K562 (cell line): Measurements from ENCODE around the gene PTPRG. TPM values are rescaled to one million over a fixed set of nuclear protein-coding genes. Genes with fewer than 3 reads are reported as not detected.

ENCODE experiments used
- ATAC-seq: fragments of 200-7000 bp; cut with Tn5 transposase; 3 replicates; pipeline ENCODE4 v1.9.1; 2020; ENCODE audit warnings: moderate library complexity
- BruUV-seq: library from RNA; stranded (reverse); fragments of 400-500 nt; replicated peaks from 2 replicates; lab custom pipeline; 2021; lab: Mats Ljungman, UMichigan
- CTCF ChIA-PET: fragments of 300-600 bp; formaldehyde crosslinking; extraction: SDS; loops from one replicate; lab custom pipeline; 2021; ENCODE audit warnings: low intra/inter-chr PET ratio; lab: Yijun Ruan, JAX
- POLR2A ChIA-PET: fragments of 300-600, 350-650 bp; sonication (Branson Sonifier 250); formaldehyde crosslinking; extraction: SDS; loops from one replicate; lab custom pipeline; 2021; ENCODE audit warnings: antibody characterized with exemption, inconsistent platforms; lab: Yijun Ruan, JAX
- DNase-seq, 4 experiments: peaks; one replicate each; pipeline versions ENCODE4 v3.0.0 to v3.0.0-alpha.2; 2011 to 2018; ENCODE audit warnings: low spot score in 3 of 4, mixed read lengths in 3 of 4; ENCODE audit errors: extremely low read depth in 1 of 4
- FAIRE-seq: peaks from 2 replicates; lab custom pipeline; 2011; peaks lifted over from hg19 to GRCh38; lab: Jason Lieb, UNC
- H2AFZ ChIP-seq: 2 replicates; pipeline ENCODE4 v1.6.0; 2011; ENCODE audit warnings: low read depth, low read length, control low read depth, inconsistent platforms
- H3K27ac ChIP-seq: fragments of 200-600 bp; 3 replicates; pipeline ENCODE4 v1.8.0; 2011; ENCODE audit warnings: low read depth, mild to moderate bottlenecking, control low read depth, inconsistent platforms, low read length, moderate library complexity, mixed read lengths; ENCODE audit errors: extremely low read depth
- H3K27me3 ChIP-seq, 2 experiments: fragments of 300-600 bp in 1 of 2; 2 replicates in 1 of 2; 3 replicates in 1 of 2; pipeline versions ENCODE4 v1.6.0 to v1.8.0; 2011; ENCODE audit warnings: inconsistent platforms in 2 of 2, low read length in 2 of 2, mild to moderate bottlenecking in 1 of 2, mixed read lengths in 1 of 2, moderate library complexity in 1 of 2; ENCODE audit not compliant: control insufficient read depth in 2 of 2, insufficient read depth in 2 of 2
- H3K36me3 ChIP-seq: fragments of 300-600 bp; 3 replicates; pipeline ENCODE4 v1.8.0; 2011; ENCODE audit warnings: mild to moderate bottlenecking, low read length, inconsistent platforms; ENCODE audit not compliant: control insufficient read depth, insufficient read depth
- H3K4me1 ChIP-seq, 2 experiments: fragments of 200-600 bp in 1 of 2; replicated peaks in 1 of 2; 2 replicates in 1 of 2; 3 replicates in 1 of 2; pipeline versions ENCODE4 v1.5.1 to v1.8.0; 2011; ENCODE audit warnings: inconsistent platforms in 2 of 2, low read length in 2 of 2, mild to moderate bottlenecking in 1 of 2, mixed read lengths in 1 of 2, moderate library complexity in 1 of 2; ENCODE audit not compliant: control insufficient read depth in 2 of 2, insufficient read depth in 2 of 2
- H3K4me2 ChIP-seq: 2 replicates; pipeline ENCODE4 v1.6.1; 2011; ENCODE audit warnings: low read length, control low read depth, inconsistent platforms, mixed read lengths; ENCODE audit not compliant: insufficient read depth
- H3K4me3 ChIP-seq: fragments of 200-600 bp; sonication (generic), shearing (Covaris generic); 2 replicates; pipeline ENCODE4 v1.5.1; 2016; ENCODE audit warnings: control low read depth, inconsistent platforms
- H3K79me2 ChIP-seq: fragments of 200-600 bp; 3 replicates; pipeline ENCODE4 v1.8.0; 2011; ENCODE audit warnings: low read length, inconsistent platforms; ENCODE audit not compliant: control insufficient read depth, insufficient read depth
- H3K9ac ChIP-seq, 2 experiments: 2 replicates each; pipeline versions ENCODE4 v1.6.0 to v1.6.1; 2011; ENCODE audit warnings: low read depth in 2 of 2, low read length in 2 of 2, control low read depth in 1 of 2, inconsistent platforms in 1 of 2, mild to moderate bottlenecking in 1 of 2, mixed read lengths in 1 of 2; ENCODE audit not compliant: insufficient read depth in 1 of 2
- H3K9me1 ChIP-seq: one replicate; pipeline ENCODE4 v1.6.0; 2011; ENCODE audit warnings: inconsistent platforms, mild to moderate bottlenecking, low read length, moderate library complexity; ENCODE audit not compliant: control insufficient read depth, insufficient read depth
- H3K9me3 ChIP-seq: replicated peaks from 2 replicates; pipeline ENCODE4 v1.5.1; 2011; ENCODE audit warnings: low read depth, low read length, inconsistent platforms; ENCODE audit not compliant: control insufficient read depth, insufficient read depth
- H4K20me1 ChIP-seq: replicated peaks from 2 replicates; pipeline ENCODE4 v1.6.1; 2011; ENCODE audit warnings: low read length, inconsistent platforms, mixed read lengths; ENCODE audit not compliant: control insufficient read depth, insufficient read depth
- HMGN3 ChIP-seq: IDR thresholded peaks from 2 replicates; pipeline ENCODE4 v1.6.1; 2011; ENCODE audit warnings: borderline replicate concordance, low read depth, mild to moderate bottlenecking, mixed read lengths, low read length; ENCODE audit not compliant: insufficient read length; ENCODE audit errors: extremely low read depth
- IRF9 ChIP-seq: fragments of 450-650 bp; IDR thresholded peaks from 2 replicates; pipeline ENCODE4 v1.6.1; 2016; ENCODE audit warnings: missing biosample characterization, missing genetic modification characterization
- KLF13 ChIP-seq: fragments of 450-650 bp; IDR thresholded peaks from 2 replicates; pipeline ENCODE4 v1.6.1; 2016; ENCODE audit warnings: missing genetic modification characterization, low read depth, mild to moderate bottlenecking, missing compliant biosample characterization, moderate library complexity, borderline replicate concordance
- LEF1 ChIP-seq: fragments of 450-650 bp; IDR thresholded peaks from 2 replicates; pipeline ENCODE4 v1.6.1; 2016; ENCODE audit warnings: mild to moderate bottlenecking
- POLR3G ChIP-seq: IDR thresholded peaks from 2 replicates; pipeline ENCODE4 v1.6.1; 2011; ENCODE audit not compliant: insufficient read length, insufficient replicate concordance; ENCODE audit errors: extremely low read depth
- REST ChIP-seq, 2 experiments: fragments of 450-650 bp; formaldehyde crosslinking in 1 of 2; IDR thresholded peaks; 2 replicates each; pipeline versions ENCODE4 v1.4.0 to v1.6.1; 2014 to 2020; ENCODE audit warnings: mild to moderate bottlenecking in 2 of 2, borderline replicate concordance in 1 of 2, low read depth in 1 of 2
- TCF3 ChIP-seq: sonication (generic); formaldehyde crosslinking; IDR thresholded peaks from 2 replicates; pipeline ENCODE4 v1.4.0; 2020; ENCODE audit warnings: mild to moderate bottlenecking, missing genetic modification reagents
- ZNF518B ChIP-seq: fragments of 250-450 bp; sonication (Bioruptor Pico); IDR thresholded peaks from 2 replicates; pipeline ENCODE4 v1.5.0; 2021; ENCODE audit warnings: mild to moderate bottlenecking, moderate library complexity
- ZNF695 ChIP-seq: fragments of 450-650 bp; formaldehyde crosslinking; IDR thresholded peaks from 2 replicates; pipeline ENCODE4 v1.4.0; 2020; ENCODE audit warnings: mild to moderate bottlenecking, moderate library complexity
- WGBS: fragments of 100-300 bp; shearing (Covaris generic); methylation state at CpG from one replicate; pipeline ENCODE4 v1.1.6; 2016; ENCODE audit warnings: low coverage, mixed read lengths; ENCODE audit not compliant: insufficient coverage; ENCODE audit errors: missing lambda C conversion rate; 5-methylcytosine and 5-hydroxymethylcytosine counted together
- in situ Hi-C: fragments of 300-500 bp; cut with MboI; formaldehyde crosslinking; loops from 4 replicates; pipeline ENCODE4 v1.15.0; 2018; ENCODE audit warnings: inconsistent platforms, mixed read lengths
- intact Hi-C: fragments of 100-400 bp; cut with micrococcal nuclease; formaldehyde crosslinking; loops from 2 replicates; pipeline ENCODE4 v1.14.2; 2022
- polyA plus RNA-seq, 8 experiments: library from polyadenylated mRNA; depleted of rRNA in 4 of 8; stranded (reverse) in 5 of 8; unstranded in 3 of 8; fragments of >200 nt; fragmentation: Nextera tagmentation in 2 of 8; fragmentation: Illumina TruSeq in 1 of 8; extraction: Ambion mirVana in 2 of 8; extraction: Trizol in 1 of 8; gene quantifications; 2 replicates each; pipeline versions ENCODE4 v1.2.1 to v1.2.3, GENCODE V29; 2011 to 2014; ENCODE audit warnings: inconsistent platforms in 1 of 8, missing spikeins in 1 of 8
- total RNA-seq, 7 experiments: library from RNA; depleted of rRNA in 6 of 7; stranded (reverse); fragments of >200 nt in 6 of 7; fragmentation: Illumina TruSeq in 2 of 7; extraction: Trizol in 2 of 7; gene quantifications; 2 replicates each; pipeline versions ENCODE4 v1.2.1 to v1.2.3, GENCODE V29; 2011 to 2021; ENCODE audit warnings: low replicate concordance in 1 of 7

Gene PTPRG
- total and polyA plus RNA-seq, 9 of the 15 experiments (the other 6 are each of a cell fraction or from before 2014, with no cell fraction given), result 0.16 TPM; not detected in 8

GRCh38 chr3:61662861-61663260, 101.5 kb downstream of the PTPRG start:
- WGBS, result 0% methylated on average over 8 of the region's 8 CpGs
- Histone ChIP-seq H3K9me3 (no peaks in the 10 kb centered on the region), H3K79me2 (no peaks in the 10 kb centered on the region), H3K9me1 (no peaks in the 10 kb centered on the region), H2AFZ (no peak overlapping the region), H3K27ac (no peak overlapping the region), H3K9ac (no peak overlapping the region), H3K27me3 (no peaks in the 10 kb centered on the region), H3K4me1 (no peaks in the 10 kb centered on the region), H3K4me2 (no peak overlapping the region), H3K36me3 (no peaks in the 10 kb centered on the region), H3K4me3 (no peak overlapping the region), H4K20me1 (no peaks in the 10 kb centered on the region)
- DNase-seq, result no peak
- no peak for ATAC-seq
- POLR2A ChIA-PET, result no interaction called here
- FAIRE-seq, result no peak
- BruUV-seq, result no TSS peak
- CTCF ChIA-PET, result no interaction called here
- intact Hi-C loops, result no loop called here
- in situ Hi-C loops, result no loop called here
- TF ChIP-seq ZNF695 (CRISPR knock-in tag) (no peak), TCF3 (no peak), KLF13 (tag) (no peak), LEF1 (no peak), POLR3G (no peak), HMGN3 (no peak), IRF9 (tag) (no peak), ZNF518B (CRISPR knock-in tag) (no peak), REST (IDR thresholded peaks at IDR 0.05; ENCODE audit: borderline replicate concordance) (no peak), REST (CRISPR knock-in tag; IDR thresholded peaks at IDR 0.05; ENCODE audit: low read depth) (no peak)
